A549 (cell line): ENCODE results near the gene PMM2.

Experiments used
- CEBPB ChIP-seq, 2 experiments: fragments of >200 bp in 1 of 2; sonication (Bioruptor Twin) in 1 of 2; formaldehyde crosslinking in 1 of 2; IDR thresholded peaks; 2 replicates each; pipeline ENCODE4 v1.6.1; 2012 to 2016
- CHD4 ChIP-seq: fragments of 200-600 bp; sonication (generic); IDR thresholded peaks from 2 replicates; pipeline ENCODE4 v1.6.1; 2016; ENCODE audit warnings: antibody characterized with exemption, mild to moderate bottlenecking, borderline replicate concordance
- CTCF ChIP-seq: fragments of >200 bp; sonication (Bioruptor Twin); formaldehyde crosslinking; IDR thresholded peaks from 3 replicates; pipeline ENCODE4 v1.5.1; 2016
- EP300 ChIP-seq, 2 experiments: fragments of >200 bp; sonication (Bioruptor Twin); formaldehyde crosslinking; IDR thresholded peaks; 2 replicates in 1 of 2; 3 replicates in 1 of 2; pipeline ENCODE4 v1.6.1; 2016 to 2017
- FOSL2 ChIP-seq, 2 experiments: fragments of 450-650 bp in 1 of 2; fragments of >200 bp in 1 of 2; sonication (Bioruptor Twin) in 1 of 2; formaldehyde crosslinking; IDR thresholded peaks; 2 replicates each; pipeline versions ENCODE4 v1.5.0 to v1.6.1; 2016 to 2020; ENCODE audit warnings: mild to moderate bottlenecking in 1 of 2, moderate library complexity in 1 of 2
- HMGXB4 ChIP-seq: fragments of 250-450 bp; sonication (Bioruptor Pico); IDR thresholded peaks from 2 replicates; pipeline ENCODE4 v1.5.0; 2021; ENCODE audit warnings: mild to moderate bottlenecking, moderate library complexity, borderline replicate concordance
- MAX ChIP-seq: IDR thresholded peaks from 2 replicates; pipeline ENCODE4 v1.6.1; 2012
- POLR2A ChIP-seq: IDR thresholded peaks from 2 replicates; pipeline ENCODE4 v1.6.1; 2012; ENCODE audit warnings: mild to moderate bottlenecking, low read length
- RFX5 ChIP-seq: fragments of 450-650 bp; IDR thresholded peaks from 2 replicates; pipeline ENCODE4 v1.7.1; 2014; ENCODE audit warnings: antibody characterized with exemption, mild to moderate bottlenecking, moderate library complexity
- SMC3 ChIP-seq: fragments of >200 bp; sonication (Bioruptor Twin); formaldehyde crosslinking; IDR thresholded peaks from 3 replicates; pipeline ENCODE4 v1.6.1; 2018; ENCODE audit warnings: inconsistent platforms
- SREBF2 ChIP-seq: fragments of 450-650 bp; IDR thresholded peaks from 2 replicates; pipeline ENCODE4 v1.6.1; 2014; ENCODE audit warnings: mild to moderate bottlenecking, moderate library complexity
- TP53 ChIP-seq: fragments of 250-450 bp; sonication (Bioruptor Pico); IDR thresholded peaks from 2 replicates; pipeline ENCODE4 v1.5.0; 2021; ENCODE audit warnings: mild to moderate bottlenecking, moderate library complexity
- USF2 ChIP-seq: fragments of 450-650 bp; IDR thresholded peaks from 2 replicates; pipeline ENCODE4 v1.6.1; 2014; ENCODE audit warnings: antibody characterized with exemption

- no peak for TF ChIP-seq USF2
- no peak for TF ChIP-seq POLR2A
- no peak for TF ChIP-seq CHD4
- TF ChIP-seq TP53 = no peak
- no peak for TF ChIP-seq EP300 (IDR thresholded peaks at IDR 0.05)
- no peak for TF ChIP-seq SMC3
- TF ChIP-seq CTCF = no peak
- no peak for TF ChIP-seq SREBF2
- no peak for TF ChIP-seq MAX
- no peak for TF ChIP-seq CEBPB (IDR thresholded peaks at IDR 0.05)
- TF ChIP-seq HMGXB4 (CRISPR knock-in tag) = no peak
- TF ChIP-seq FOSL2 (IDR thresholded peaks at IDR 0.05) = no peak
- no peak for TF ChIP-seq FOSL2 (CRISPR knock-in tag; IDR thresholded peaks at IDR 0.05)
- no peak for TF ChIP-seq RFX5
Measured at GRCh38 chr16:8776129-8776584, 21.5 kb upstream of the PMM2 start.
